RWPE1 (cell line): ENCODE measurements around the gene BLM.

Experiments used
- CTCF ChIA-PET: fragments of 350-600 bp; sonication (Branson Sonifier 250); formaldehyde crosslinking; extraction: SDS; loops from one replicate; lab custom pipeline; 2021; lab: Yijun Ruan, JAX
- POLR2A ChIA-PET: fragments of 400-600 bp; formaldehyde crosslinking; extraction: SDS; loops from one replicate; lab custom pipeline; 2020; ENCODE audit warnings: antibody characterized with exemption; ENCODE audit not compliant: low non-redundant PET; lab: Yijun Ruan, JAX
- DNase-seq: peaks from one replicate; pipeline ENCODE4 v3.0.0; 2012; ENCODE audit warnings: low spot score
- H3K27ac ChIP-seq: fragments of 450-650 bp; 2 replicates; pipeline ENCODE4 v1.5.1; 2017
- TF ChIP-seq, protein P1 (sequence below): fragments of 450-650 bp; conservative IDR thresholded peaks from 2 replicates; pipeline ENCODE4 v1.5.1; 2017; ENCODE audit warnings: low read depth, mild to moderate bottlenecking

BLM gene

DNA sequence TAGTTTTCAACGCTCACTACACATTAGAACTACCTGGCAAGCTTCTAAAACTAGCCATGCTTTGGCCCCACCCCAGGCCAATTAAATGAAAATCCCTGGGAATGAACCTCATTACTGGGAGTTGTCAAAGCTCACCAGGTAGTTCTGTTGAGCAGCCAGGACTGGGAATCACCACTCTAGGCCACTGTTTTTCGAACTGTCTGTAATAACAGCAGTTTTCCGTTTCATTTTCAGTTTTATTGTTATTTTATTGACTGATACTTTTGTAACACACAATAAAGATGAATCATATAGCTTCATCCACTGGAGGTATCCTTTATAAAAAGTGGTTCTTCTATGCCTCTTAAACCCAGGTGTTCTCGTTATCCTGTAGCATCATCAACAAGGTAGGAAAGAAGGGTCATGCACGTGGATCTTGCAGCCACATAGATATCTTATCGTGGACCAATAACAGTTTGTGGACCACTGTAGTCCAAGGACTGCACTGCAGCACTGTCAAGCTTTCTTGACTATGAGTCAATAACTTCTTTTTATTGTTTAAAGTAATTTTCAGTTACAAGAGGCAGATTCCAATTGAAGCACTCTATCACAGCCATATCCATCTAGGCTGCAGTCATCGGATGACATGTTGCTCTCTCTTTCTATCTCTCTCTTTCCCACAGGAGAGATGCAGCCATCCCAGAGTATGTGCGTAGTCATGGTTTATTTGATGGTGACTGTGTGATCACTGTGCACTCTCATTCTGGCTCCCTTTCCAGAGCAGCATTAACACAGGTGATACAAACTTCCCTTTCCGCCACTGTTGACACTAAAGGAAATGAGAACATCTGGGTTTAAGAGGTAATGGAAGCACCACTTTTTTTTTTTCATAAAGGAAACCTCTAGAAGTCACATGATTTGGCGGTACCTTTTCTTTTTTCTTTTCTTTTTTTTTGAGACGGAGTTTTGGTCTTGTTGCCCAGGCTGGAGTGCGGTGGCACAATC lies 39.0 kb upstream of the BLM start:
- no peak for DNase-seq
- TF ChIP-seq, protein P1, sequence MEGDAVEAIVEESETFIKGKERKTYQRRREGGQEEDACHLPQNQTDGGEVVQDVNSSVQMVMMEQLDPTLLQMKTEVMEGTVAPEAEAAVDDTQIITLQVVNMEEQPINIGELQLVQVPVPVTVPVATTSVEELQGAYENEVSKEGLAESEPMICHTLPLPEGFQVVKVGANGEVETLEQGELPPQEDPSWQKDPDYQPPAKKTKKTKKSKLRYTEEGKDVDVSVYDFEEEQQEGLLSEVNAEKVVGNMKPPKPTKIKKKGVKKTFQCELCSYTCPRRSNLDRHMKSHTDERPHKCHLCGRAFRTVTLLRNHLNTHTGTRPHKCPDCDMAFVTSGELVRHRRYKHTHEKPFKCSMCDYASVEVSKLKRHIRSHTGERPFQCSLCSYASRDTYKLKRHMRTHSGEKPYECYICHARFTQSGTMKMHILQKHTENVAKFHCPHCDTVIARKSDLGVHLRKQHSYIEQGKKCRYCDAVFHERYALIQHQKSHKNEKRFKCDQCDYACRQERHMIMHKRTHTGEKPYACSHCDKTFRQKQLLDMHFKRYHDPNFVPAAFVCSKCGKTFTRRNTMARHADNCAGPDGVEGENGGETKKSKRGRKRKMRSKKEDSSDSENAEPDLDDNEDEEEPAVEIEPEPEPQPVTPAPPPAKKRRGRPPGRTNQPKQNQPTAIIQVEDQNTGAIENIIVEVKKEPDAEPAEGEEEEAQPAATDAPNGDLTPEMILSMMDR, result no peak
- POLR2A ChIA-PET, result no interaction called here
- CTCF ChIA-PET, result interaction anchor here (0.8 to 0.9 kb wide), 2 partner anchors 79 to 208 kb away, joined by 3 to 4 read pairs; no protein-coding TSS in a partner anchor
- H3K27ac ChIP-seq, result no peak overlapping the region

DNA sequence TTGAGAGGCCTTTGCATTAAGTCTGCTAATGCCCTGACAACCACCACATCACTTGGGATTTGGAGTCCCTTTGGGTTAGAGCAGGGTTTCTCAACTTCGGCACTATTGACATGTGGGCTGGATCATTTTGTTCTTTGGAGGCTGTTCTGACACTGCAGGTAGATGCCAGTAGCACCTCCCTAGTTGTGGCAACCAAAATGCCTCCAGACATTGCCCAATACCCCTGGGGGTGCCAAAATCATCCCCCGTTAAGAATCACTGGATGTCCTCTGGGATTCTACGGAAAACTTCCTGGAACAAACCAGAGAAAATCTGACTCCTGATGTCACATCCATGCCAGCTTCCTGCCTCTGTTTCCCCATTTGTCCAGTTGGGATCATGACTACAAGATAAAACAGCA lies 37.2 kb upstream of the BLM start:
- H3K27ac ChIP-seq, result peak overlapping the region; percentile 54
- ChIA-PET POLR2A (no interaction called here), CTCF (no interaction called here)
- DNase-seq, result no peak
- TF ChIP-seq, protein P1, result no peak

DNA sequence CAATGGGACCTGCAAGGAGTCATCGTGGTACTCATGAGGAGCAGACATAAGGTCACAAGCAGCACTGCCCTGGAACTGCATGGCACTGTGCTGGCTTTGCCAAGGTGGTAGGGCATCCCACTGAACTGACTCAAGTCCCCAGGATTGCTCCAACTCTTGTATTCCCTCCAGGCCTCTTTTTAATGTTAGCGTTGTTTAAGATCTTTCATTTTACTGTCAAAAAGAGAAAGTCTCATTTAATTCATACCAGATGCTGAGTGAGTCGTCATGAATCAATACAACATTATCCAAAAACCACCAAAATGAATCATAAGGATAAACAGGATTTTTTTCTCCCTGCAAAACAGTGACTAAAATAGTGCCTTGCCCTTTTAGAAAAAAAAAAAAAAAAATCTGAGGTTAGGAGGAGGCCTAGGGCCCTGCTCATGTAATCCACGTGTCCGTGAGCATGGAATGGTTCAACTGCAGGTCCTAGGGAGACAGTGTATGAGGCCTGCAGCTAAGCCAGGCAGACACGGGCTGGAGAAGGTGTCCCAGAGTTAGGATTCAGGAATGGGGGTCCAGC lies 36.7 kb upstream of the BLM start:
- peak overlapping the region; percentile 54 for H3K27ac ChIP-seq
- TF ChIP-seq, protein P1, result no peak
- CTCF ChIA-PET, result interaction anchor here (1.2 kb wide), 1 partner anchor 388 kb away, joined by 3 read pairs; no protein-coding TSS in a partner anchor
- DNase-seq, result peak; percentile 73
- POLR2A ChIA-PET, result no interaction called here

GRCh38 chr15:90681056-90681455 lies 36.1 kb upstream of the BLM start:
- TF ChIP-seq, protein P1, result no peak
- POLR2A ChIA-PET, result no interaction called here
- H3K27ac ChIP-seq, result peak overlapping the region; percentile 54
- CTCF ChIA-PET, result interaction anchor here (1.2 kb wide), 1 partner anchor 388 kb away, joined by 3 read pairs; no protein-coding TSS in a partner anchor
- no peak for DNase-seq

- CTCF ChIA-PET, result interaction anchor here (0.6 to 1.2 kb wide), 2 partner anchors 12 to 389 kb away, joined by 3 read pairs; no protein-coding TSS in a partner anchor
- H3K27ac ChIP-seq, result no peak overlapping the region
- POLR2A ChIA-PET, result no interaction called here
- TF ChIP-seq, protein P1, result no peak
- DNase-seq, result no peak
Observed at GRCh38 chr15:90681480-90681879, 35.7 kb upstream of the BLM start.

- ChIA-PET POLR2A (no interaction called here), CTCF (no interaction called here)
- TF ChIP-seq, protein P1, result no peak
- DNase-seq, result no peak
- H3K27ac ChIP-seq, result no peak overlapping the region
Observed at GRCh38 chr15:90683371-90683770, 33.8 kb upstream of the BLM start.
